ENCODE measurements around the gene SUFU.
A peak's percentile ranks its signal among the peaks of the same experiment; 100 is the strongest.

- TF ChIP-seq POLR2A (IDR thresholded peaks at IDR 0.05): peak in 2 of 4 donors; percentile 53 to 55
- peak in 1 of 6 experiments; percentile 26 for TF ChIP-seq CTCF (IDR thresholded peaks at IDR 0.05)
Measured at GRCh38 chr10:102502029-102502336, 1.8 kb upstream of the SUFU start.

Measured in esophagus squamous epithelium (tissue), 4 donors.